Caco-2 (cell line): ENCODE data around the gene IGLL5. TPM values are rescaled to one million over a fixed set of nuclear protein-coding genes. Genes with fewer than 3 reads are reported as not detected.

Source experiments
- BruUV-seq: library from RNA; stranded (reverse); fragments of 400-500 nt; replicated peaks from 2 replicates; lab custom pipeline; 2021; lab: Mats Ljungman, UMichigan
- CTCF ChIA-PET: fragments of 300-600 bp; sonication (Branson Sonifier 250); formaldehyde crosslinking; loops from one replicate; lab custom pipeline; 2022; ENCODE audit warnings: antibody characterized with exemption; lab: Charles Lee
- POLR2A ChIA-PET: fragments of 300-600 bp; sonication (Branson Sonifier 250); formaldehyde crosslinking; loops from one replicate; lab custom pipeline; 2022; ENCODE audit warnings: antibody characterized with exemption; lab: Charles Lee
- DNase-seq, 2 experiments: peaks; one replicate each; pipeline versions ENCODE4 v3.0.0 to v3.0.0-alpha.2; 2020 to 2022
- H3K27me3 ChIP-seq: replicated peaks from 2 replicates; pipeline ENCODE4 v1.6.0; 2011; ENCODE audit warnings: low read length; ENCODE audit not compliant: control insufficient read depth, insufficient read depth
- H3K36me3 ChIP-seq: 2 replicates; pipeline ENCODE4 v1.5.1; 2011; ENCODE audit warnings: low read length; ENCODE audit not compliant: control insufficient read depth, insufficient read depth
- H3K4me1 ChIP-seq: fragments of 250-450 bp; sonication (Bioruptor Pico); 2 replicates; pipeline ENCODE4 v1.5.1; 2020; ENCODE audit warnings: mild to moderate bottlenecking
- H3K4me3 ChIP-seq: 2 replicates; pipeline ENCODE4 v1.5.1; 2011; ENCODE audit warnings: low read depth, mild to moderate bottlenecking, control low read depth, low read length
- H3K9me3 ChIP-seq: fragments of 250-450 bp; sonication (Bioruptor Pico); 2 replicates; pipeline ENCODE4 v1.5.1; 2020; ENCODE audit warnings: mild to moderate bottlenecking, moderate library complexity
- H3K27ac Mint-ChIP-seq: one replicate; pipeline ENCODE4 v1.8.0; 2022; ENCODE audit warnings: mixed read lengths; ENCODE audit not compliant: unreplicated experiment
- H3K27me3 Mint-ChIP-seq: one replicate; pipeline ENCODE4 v1.8.0; 2022; ENCODE audit warnings: mixed read lengths; ENCODE audit not compliant: insufficient read depth, unreplicated experiment
- H3K36me3 Mint-ChIP-seq: one replicate; pipeline ENCODE4 v1.8.0; 2022; ENCODE audit warnings: mild to moderate bottlenecking, mixed read lengths; ENCODE audit not compliant: insufficient read depth, unreplicated experiment
- H3K4me1 Mint-ChIP-seq: one replicate; pipeline ENCODE4 v1.8.0; 2022; ENCODE audit warnings: low read depth, mixed read lengths; ENCODE audit not compliant: unreplicated experiment
- H3K4me3 Mint-ChIP-seq: one replicate; pipeline ENCODE4 v1.8.0; 2022; ENCODE audit warnings: mild to moderate bottlenecking, moderate library complexity, mixed read lengths; ENCODE audit not compliant: unreplicated experiment
- H3K9me3 Mint-ChIP-seq: one replicate; pipeline ENCODE4 v1.8.0; 2022; ENCODE audit warnings: mixed read lengths; ENCODE audit not compliant: unreplicated experiment
- intact Hi-C: fragments of 100-400 bp; cut with micrococcal nuclease; formaldehyde crosslinking; loops from one replicate; pipeline ENCODE4 v1.10.0; 2022; ENCODE audit not compliant: unreplicated experiment
- total RNA-seq: library from RNA; stranded (reverse); gene quantifications from 2 replicates; pipeline ENCODE4 v1.2.3, GENCODE V29; 2022
- TF ChIP-seq, protein P1 (sequence below), 2 experiments: fragments of 200-600 bp in 1 of 2; IDR thresholded peaks; 1 replicate in 1 of 2; 2 replicates in 1 of 2; pipeline versions ENCODE4 v1.5.1 to v1.8.0; 2011 to 2022; ENCODE audit warnings: antibody characterized with exemption in 1 of 2, control low read depth in 1 of 2, inconsistent platforms in 1 of 2, low read depth in 1 of 2, low read length in 1 of 2, mild to moderate bottlenecking in 1 of 2, moderate library complexity in 1 of 2; ENCODE audit not compliant: insufficient read depth in 1 of 2, severe bottlenecking in 1 of 2, unreplicated experiment in 1 of 2

IGLL5 gene
- total RNA-seq, 1 experiment from 2014 or later, result not detected

GRCh38 chr22:22937894-22938480 lies 50.4 kb downstream of the IGLL5 start:
- H3K27me3 Mint-ChIP-seq, result peaks cover 4% of the 10 kb centered on the region
- TF ChIP-seq, protein P1, sequence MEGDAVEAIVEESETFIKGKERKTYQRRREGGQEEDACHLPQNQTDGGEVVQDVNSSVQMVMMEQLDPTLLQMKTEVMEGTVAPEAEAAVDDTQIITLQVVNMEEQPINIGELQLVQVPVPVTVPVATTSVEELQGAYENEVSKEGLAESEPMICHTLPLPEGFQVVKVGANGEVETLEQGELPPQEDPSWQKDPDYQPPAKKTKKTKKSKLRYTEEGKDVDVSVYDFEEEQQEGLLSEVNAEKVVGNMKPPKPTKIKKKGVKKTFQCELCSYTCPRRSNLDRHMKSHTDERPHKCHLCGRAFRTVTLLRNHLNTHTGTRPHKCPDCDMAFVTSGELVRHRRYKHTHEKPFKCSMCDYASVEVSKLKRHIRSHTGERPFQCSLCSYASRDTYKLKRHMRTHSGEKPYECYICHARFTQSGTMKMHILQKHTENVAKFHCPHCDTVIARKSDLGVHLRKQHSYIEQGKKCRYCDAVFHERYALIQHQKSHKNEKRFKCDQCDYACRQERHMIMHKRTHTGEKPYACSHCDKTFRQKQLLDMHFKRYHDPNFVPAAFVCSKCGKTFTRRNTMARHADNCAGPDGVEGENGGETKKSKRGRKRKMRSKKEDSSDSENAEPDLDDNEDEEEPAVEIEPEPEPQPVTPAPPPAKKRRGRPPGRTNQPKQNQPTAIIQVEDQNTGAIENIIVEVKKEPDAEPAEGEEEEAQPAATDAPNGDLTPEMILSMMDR (IDR thresholded peaks at IDR 0.05; ENCODE audit: insufficient read depth in 1 of 2, low read depth in 1 of 2, low read length in 1 of 2, severe bottlenecking in 1 of 2, unreplicated experiment in 1 of 2), result no peak
- BruUV-seq, result no TSS peak
- Histone ChIP-seq H3K27me3 (no peaks in the 10 kb centered on the region), H3K9me3 (no peaks in the 10 kb centered on the region), H3K4me3 (no peak overlapping the region), H3K4me1 (no peaks in the 10 kb centered on the region), H3K36me3 (no peaks in the 10 kb centered on the region)
- intact Hi-C loops, result no loop called here
- no peaks in the 10 kb centered on the region for H3K36me3 Mint-ChIP-seq
- H3K4me1 Mint-ChIP-seq, result no peaks in the 10 kb centered on the region
- DNase-seq, result peak in 1 of 2 experiments; percentile 5
- no peak overlapping the region for H3K27ac Mint-ChIP-seq
- CTCF ChIA-PET, result no interaction called here
- no peaks in the 10 kb centered on the region for H3K9me3 Mint-ChIP-seq
- POLR2A ChIA-PET, result no interaction called here
- no peak overlapping the region for H3K4me3 Mint-ChIP-seq

DNA sequence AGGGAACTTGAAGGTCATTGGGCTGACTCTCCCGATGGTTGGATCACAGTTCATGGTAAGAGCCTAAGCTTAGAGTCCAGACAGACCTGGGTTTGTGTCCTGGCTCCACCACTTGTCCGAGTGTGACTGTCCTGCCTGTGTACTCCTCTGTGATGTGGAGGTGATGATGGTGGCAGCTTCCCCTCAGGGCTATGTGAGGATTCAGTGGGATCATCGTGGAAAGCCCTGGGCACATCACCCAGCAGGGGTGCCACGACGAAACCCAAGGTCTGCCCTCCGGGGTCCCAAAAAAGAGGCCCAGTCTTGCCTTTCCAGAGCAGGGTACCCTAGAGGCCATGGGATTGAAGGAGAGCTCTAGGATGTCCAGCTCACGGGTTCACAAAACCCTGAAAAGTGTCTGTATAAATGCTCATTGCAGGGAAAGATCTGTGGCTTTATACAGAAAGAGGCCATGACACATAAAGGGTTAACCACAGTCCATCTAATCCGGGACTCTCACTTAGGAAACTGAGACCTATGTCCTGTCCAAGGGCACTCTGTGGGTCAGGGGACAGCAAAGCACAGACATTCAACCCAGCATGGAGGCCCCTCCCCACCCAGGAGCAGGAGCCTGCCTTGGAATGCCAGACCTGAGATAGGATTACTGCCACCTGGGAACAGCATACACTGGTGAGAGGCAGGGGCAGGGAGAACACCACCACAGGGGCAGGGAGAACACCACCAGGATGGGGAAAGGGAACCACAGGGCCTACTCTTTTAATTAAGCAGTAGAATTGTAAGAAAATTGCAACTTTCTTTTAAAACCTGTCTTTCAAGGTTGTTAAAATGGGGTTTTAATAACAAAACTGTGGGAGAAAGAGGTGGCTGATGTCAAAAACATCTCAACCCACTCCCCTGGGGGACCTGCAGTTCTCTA lies 51.3 kb downstream of the IGLL5 start:
- POLR2A ChIA-PET, result no interaction called here
- BruUV-seq, result no TSS peak

More for the DNA sequence above, 51.3 kb downstream of the IGLL5 start:
- Mint-ChIP-seq H3K9me3 (no peaks in the 10 kb centered on the region), H3K27me3 (peaks cover 4% of the 10 kb centered on the region), H3K4me1 (no peaks in the 10 kb centered on the region), H3K36me3 (no peaks in the 10 kb centered on the region), H3K4me3 (no peak overlapping the region), H3K27ac (no peak overlapping the region)
- DNase-seq, result peak in 1 of 2 experiments; percentile 23
- Histone ChIP-seq H3K4me1 (no peaks in the 10 kb centered on the region), H3K36me3 (no peaks in the 10 kb centered on the region), H3K27me3 (no peaks in the 10 kb centered on the region), H3K4me3 (no peak overlapping the region), H3K9me3 (no peaks in the 10 kb centered on the region)
- CTCF ChIA-PET, result interaction anchor here (1.0 kb wide), 1 partner anchor 21 kb away, joined by 3 read pairs; no protein-coding TSS in a partner anchor
- intact Hi-C loops, result no loop called here
- TF ChIP-seq, protein P1 (IDR thresholded peaks at IDR 0.05; ENCODE audit: insufficient read depth in 1 of 2, low read depth in 1 of 2, low read length in 1 of 2, severe bottlenecking in 1 of 2, unreplicated experiment in 1 of 2), result no peak
